NCI-H774 (cell line): ENCODE measurements around the gene SUSD4.

Experiments
- DNase-seq: peaks from one replicate; lab custom pipeline; 2025; lab: John Stamatoyannopoulos, UW

The SUSD4 gene

DNA sequence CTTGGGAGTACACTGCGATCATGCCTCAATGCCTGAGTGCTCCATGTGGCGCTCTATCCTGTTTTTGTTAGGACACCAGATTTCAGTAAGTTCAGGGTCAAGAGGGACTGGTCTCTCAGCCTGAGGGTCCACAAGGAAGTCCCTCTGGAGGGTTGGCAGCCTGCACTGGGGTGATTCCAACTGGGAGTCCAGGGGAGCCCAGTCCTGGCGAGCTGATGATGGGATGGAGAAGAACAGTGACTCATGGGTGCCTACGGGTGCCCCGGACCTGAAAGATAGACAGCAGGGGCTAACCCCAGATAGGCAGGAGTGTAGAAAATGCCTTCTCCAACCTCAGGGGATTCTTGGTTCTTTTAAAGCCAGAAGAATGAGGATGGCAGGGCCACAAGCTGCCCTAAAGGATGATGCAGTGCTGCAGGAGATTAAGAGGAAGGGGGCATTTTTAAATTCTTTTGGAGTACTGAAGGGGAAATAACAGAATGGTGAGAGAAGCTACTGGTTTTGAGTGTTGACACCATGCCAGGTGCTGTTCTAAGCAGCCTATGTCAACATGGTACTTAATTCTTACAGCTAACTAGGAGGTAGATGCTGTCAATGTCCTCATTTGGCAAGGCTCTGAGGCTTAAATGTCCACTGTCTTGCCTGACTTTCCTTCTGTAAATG is 152.5 kb downstream of the SUSD4 start:
- no peak for DNase-seq

GRCh38 chr1:223210788-223211120 is 153.2 kb downstream of the SUSD4 start:
- no peak for DNase-seq

GRCh38 chr1:223209992-223210787 is 153.8 kb downstream of the SUSD4 start:
- DNase-seq, result no peak

DNA sequence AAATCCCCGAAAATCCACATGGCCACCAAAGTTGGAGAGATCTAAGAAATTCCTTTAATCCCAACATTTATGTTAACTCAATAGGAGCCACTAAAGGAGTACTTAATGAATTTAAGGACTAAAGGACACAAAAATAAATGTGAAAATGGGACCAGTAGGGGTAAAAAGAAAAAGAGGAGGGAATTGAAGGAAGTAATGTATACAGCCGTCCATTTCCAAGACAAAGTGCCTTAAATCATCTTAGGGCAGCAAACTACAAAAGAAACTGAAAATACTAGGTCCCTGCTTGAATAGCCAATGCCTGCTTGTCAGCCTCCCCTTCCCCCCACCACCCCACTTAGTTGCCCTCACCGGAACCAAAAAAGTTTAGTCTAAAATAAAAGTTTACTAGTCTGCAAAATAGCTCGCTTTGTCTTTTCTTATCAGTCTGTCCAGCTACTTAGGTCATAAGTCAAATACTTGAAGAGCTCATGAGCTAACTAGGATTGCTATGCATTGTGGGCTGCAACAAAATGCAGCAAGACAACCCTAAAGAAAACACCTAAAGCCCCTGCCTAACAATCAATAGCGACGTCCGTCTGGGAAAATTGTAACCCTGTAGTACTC is 154.6 kb downstream of the SUSD4 start:
- no peak for DNase-seq

DNA sequence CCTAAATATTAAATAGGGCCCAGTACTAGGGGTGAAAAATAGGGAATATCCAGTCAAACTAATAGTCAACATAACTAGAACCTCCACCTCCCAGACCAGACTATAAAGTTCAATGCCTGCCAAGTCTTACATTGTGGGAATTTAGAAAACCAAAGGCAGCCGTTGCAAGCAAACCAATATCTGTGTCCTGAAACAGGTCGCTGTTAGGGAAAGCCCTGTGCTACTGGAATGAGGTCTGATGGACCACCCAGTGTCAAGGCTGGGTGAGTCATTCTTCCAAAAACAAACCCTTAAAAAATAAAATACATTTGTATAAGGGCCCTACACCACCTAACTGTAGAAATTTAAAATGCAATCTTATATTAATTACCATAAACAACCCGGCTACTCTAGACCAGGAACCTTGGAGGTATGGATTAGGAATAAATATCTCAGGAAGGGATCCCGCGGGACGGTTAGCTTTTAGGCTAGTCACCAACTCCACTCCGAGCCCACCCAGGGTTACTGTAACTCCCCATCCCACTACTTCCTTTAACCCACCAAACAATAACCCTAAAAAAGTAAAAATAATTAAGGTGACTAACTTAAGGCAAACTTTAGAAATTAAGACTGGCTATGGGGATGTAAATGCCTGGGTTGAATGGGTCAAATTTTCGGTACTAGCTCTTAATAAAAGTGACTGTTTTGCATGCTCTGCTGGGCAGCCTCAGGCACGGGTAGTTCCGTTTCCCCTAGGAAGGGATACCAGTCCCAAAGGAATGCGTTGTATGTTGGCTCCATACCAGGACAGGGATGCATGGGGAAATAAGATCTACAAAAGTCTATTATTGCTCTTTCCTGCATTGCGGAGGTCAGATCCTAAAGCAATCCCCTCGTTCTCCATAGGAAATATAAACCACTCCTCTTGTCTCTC is 155.6 kb downstream of the SUSD4 start:
- no peak for DNase-seq

DNA sequence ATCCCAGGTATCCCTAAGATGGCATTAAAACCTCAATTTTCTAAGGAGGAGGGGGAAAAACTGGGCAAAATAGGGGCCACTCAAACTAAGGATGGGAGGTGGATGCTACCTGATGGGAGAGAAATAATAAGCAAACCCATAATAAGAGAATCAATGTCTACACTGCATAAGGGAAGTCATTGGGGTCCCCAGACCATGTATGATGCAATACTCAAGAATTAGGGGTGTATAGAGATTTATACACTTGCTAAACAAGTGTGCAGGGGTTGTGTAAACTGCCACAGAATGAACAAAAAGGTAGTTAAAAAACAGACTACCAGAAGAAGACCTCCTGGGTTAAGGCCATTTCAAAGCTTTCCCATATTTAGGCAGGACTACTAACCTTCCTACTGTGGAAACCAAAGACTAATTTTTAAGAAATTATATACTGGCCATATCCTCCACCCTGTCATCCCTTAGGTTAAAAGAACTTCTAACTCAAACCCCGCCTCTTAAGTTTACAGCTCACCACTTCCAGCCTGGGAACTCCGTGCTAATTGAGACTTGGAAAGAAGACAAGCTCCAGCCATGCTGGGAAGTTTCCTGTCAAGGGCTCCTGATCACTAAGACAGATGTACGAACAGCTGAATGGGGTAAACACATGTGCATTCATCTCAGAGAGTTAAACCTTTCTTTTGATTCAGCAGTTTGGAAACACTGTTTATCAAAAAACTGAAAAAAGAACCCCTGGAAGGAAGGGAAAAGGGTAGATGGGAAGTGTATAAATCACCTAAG is 156.5 kb downstream of the SUSD4 start:
- no peak for DNase-seq

DNA sequence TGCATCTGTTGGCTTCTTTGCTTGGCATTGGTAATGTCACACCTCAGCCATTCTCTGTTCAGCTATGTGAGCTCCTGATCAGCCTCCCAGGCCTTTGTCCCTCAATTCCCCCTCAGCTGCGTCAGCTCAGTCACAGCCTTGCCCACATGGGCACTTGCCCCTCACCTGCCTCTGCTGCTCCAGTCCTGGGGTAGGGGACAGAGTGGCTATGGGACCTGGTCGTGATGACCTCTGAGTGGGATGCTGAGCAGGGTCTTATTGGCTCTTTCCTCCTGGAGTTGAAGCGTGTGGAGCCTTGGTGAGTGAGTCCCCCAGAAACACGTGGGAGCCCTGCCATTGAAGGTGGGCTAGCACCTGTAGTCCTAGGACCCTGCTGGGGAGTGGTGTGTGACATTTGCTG is 159.6 kb downstream of the SUSD4 start:
- no peak for DNase-seq

DNA sequence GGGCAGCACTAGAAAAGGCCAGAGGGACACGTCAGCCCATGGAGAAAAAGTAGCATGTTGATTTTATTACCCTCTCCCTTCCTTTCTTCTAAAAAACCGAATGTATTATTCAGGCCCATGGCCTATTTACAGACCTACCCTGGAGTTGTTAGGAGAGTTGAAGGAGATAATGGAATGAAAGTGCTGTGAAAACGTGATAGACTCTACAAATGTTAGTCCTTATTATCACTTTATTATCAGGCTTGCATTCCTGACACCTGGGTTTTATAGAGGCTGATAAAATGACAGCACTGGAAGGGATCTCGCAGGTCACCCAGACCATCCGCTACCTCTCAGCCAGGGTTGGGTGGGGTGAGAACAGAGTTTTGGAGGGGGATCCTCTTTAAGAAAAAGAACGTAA is 160.3 kb downstream of the SUSD4 start:
- DNase-seq, result no peak

GRCh38 chr1:223203034-223203408 is 161.0 kb downstream of the SUSD4 start:
- DNase-seq, result no peak

DNA sequence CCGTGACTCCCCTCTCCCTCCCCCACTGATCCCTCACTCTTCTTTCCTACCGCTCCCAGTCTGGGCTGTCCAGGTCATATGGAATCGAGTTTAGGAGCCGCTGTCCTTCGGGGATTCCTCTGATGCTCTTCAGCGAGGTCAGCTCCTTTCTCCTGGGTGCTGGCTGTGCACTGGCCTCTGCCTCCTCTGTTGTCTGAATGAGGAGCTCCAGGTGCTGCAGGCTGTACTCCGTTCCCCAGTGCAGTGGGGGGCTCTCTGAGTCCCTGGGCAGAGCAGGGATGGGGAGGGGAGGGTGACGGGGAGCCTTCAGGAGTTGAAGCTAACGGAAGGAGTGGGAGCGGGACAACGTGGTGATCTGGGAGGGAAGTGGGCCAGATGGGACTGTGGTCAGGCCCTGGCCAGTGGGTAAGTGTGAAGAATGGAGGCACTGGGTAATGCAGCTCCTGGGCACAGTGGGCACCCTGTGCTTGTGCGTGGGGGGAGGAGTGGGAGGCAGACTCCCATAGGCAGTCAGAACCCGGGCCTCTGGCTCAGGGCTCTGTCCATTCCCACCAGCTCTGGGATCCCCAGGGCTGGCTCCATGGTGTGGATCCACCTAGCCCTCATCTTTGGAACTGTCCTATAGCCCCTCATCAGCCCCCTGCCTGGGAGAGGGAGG is 161.5 kb downstream of the SUSD4 start:
- DNase-seq, result no peak

- DNase-seq, result peak; percentile 55
Measured at GRCh38 chr1:223201967-223202366, 162.0 kb downstream of the SUSD4 start.

- no peak for DNase-seq
Measured at GRCh38 chr1:223200903-223201302, 163.1 kb downstream of the SUSD4 start.

GRCh38 chr1:223199094-223199647 is 164.8 kb downstream of the SUSD4 start:
- no peak for DNase-seq

DNA sequence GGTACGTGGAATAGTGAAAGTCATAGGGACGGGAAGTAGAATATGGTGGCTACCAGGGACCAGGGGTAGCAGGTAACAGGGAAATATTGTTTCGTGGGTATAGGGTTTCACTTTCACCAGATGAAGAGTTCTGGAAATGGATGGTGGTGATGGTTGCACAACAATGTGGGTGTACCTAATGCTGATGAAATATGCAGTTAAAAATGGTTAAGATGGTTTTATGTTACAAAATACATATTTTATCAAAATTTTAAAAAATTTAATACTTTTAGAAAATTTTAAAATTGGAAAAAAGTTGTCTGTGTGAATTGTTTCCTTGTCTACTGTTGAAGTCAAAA is 165.4 kb downstream of the SUSD4 start:
- no peak for DNase-seq

DNA sequence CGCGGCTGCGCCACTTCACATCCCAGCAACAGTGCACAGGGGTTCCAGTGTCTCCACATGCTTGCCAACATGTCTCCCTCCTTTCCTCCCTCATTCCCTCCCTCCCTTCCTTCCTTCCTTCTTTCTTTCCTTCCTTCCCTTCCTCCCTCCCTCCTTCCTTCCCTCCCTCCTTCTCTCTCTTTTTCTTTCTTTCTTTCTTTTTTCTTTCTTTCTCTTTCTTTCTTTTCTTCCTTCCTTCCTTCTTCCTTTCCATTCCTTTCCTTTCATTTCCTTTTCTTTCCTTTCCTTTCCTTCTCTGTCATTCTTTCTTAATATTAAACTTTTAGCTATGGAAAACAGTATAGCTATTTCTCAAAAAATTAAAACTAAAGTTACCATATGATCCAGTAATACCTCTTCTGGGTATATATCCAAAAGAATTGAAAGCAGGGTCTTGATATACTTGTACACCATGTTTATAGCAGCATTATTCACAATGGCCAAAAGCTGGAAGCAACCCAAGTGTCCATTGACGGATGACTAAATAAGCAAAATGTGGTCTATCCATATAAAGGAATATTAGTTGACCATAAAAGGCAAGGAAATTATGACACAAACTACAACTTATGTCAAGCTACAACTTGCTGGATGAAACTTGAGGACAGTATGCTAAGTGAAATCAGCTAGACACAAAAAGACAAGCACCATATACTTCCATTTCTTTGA is 165.9 kb downstream of the SUSD4 start:
- no peak for DNase-seq

DNA sequence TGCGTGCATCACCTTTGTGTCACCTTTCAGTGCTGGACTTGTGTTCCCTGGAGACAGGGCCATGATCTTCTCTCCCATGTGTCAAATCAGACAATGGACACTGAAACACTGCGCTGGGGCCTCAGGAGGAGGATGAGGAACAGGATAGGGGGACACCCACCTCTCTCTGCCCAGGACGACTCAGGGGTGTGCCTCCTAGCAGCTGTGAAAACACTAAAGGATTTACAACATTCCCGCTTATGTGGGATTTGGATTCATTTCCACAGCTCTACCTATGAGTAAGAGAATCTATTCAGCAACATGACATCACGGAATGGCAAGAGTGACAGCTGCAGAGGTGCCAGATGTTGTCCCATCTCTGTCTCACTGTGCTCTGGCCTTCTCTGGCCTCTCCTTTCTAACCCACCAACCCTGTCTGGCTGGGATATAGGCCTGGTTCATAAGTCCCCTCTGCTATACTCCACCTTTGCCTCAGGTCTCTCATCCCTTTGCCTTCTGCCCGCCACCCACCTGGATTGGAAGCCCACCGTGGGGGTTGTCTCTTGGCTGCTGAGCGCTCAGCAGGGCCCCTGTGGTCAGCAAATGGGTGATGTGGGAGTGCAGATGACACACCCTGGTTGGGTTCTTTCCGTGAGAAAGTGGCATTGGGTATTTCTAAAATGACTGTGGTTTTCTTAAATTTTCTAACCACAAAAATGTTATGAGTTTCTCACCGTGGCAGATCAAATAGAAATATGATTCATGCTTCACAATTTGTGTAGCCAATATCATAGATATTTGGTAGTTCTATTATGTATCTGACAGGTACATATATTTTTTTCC is 173.9 kb downstream of the SUSD4 start:
- DNase-seq, result no peak

GRCh38 chr1:223189525-223189902 is 174.5 kb downstream of the SUSD4 start:
- no peak for DNase-seq

DNA sequence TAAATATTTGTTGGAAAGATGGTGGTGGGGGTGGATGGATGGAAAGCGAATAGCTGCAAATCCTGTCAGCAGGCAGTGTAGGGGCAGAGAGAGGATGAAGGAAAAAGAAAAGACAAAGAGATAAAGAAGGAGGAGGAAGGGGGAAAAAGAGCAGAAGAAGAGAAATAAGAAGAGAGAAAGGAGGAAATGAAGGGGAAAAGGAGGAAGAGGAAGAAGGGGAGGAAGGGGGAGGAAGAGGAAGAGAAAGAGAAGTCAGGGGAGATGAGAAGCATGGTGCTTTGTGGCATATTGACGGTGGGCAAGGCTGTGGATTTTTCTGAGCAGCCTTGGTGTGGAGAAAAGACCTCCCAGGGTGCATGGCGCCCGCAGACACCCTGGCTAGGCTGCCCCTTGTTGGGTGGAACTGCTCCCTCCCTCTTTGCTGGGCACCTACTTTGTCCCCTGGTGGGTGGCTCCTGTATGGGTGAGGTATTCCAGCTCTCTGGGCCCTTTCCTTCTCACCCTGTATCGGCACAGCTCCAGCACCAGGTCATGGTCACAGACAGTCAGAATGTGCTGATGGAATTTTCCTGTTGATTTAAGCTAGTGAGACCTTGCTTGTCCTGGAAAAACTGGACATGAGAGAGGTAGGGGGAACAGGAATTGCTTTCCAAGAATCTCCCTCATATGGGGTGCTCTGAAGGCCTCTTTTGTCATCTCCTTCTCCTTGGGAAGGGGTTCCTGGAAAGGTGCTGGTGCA is 175.2 kb downstream of the SUSD4 start:
- DNase-seq, result no peak

- no peak for DNase-seq
Measured at GRCh38 chr1:223186800-223187199, 177.2 kb downstream of the SUSD4 start.
